ENCODE measurements around the gene NARF. TPM values are rescaled to one million over a fixed set of nuclear protein-coding genes. Genes with fewer than 3 reads are reported as not detected.

Gene NARF
- total and polyA plus RNA-seq, 2 donors (not counting 3 experiments of a cell fraction or from before 2014, with no cell fraction given) = 83.4 to 158 TPM

DNA sequence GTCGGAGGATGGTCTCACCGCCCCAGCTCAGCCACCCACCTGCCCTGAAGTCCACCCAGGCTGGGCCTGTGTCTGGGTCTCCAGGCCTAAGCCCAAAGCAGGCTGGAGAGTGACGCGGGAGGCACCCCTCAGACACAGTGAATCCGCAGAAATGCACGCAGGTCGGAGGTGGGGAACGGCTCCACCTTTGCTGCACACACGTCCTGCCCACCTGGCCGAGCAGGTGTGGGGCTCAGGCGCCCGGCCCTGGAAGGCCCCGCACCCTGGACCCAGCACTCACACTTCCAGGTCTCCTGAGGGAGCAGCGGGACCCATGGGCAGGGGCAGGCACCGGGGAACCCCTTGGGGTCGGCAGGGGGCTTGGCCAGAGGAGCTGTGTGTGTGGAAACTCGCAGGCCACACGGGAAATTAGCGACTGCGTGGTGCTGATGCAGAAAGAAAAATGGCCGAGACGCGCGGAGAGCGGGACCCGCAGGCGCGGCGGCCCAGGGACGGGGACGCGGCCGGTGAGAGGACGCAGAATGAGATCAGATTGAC is 18.6 kb upstream of the NARF start:
- H3K27me3 ChIP-seq (ENCODE audit: control insufficient read depth in 2 of 2, insufficient read depth in 2 of 2, low read length in 2 of 2) = no peaks in the 10 kb centered on the region
- FAIRE-seq = no peak
- no peak overlapping the region for H2AFZ ChIP-seq (ENCODE audit: low read depth, low read length)
- H3K36me3 ChIP-seq (ENCODE audit: control insufficient read depth in 2 of 2, extremely low read depth in 1 of 2, insufficient read depth in 2 of 2, low read length in 2 of 2) = peaks cover 0 to 13% of the 10 kb centered on the region in 2 experiments
- POLR2A ChIA-PET = no interaction called here
- H3K4me1 ChIP-seq (ENCODE audit: control insufficient read depth, extremely low read depth, insufficient read depth, low read length) = no peaks in the 10 kb centered on the region
- intact Hi-C loops (cut with micrococcal nuclease) = no loop called here
- no peaks in the 10 kb centered on the region for H3K9me1 ChIP-seq (replicated peaks; ENCODE audit: control insufficient read depth, extremely low read depth, insufficient read depth, low read length)
- TF ChIP-seq MAX (IDR thresholded peaks at IDR 0.05; ENCODE audit: insufficient read depth, insufficient read length) (no peak), MYC (IDR thresholded peaks at IDR 0.05; ENCODE audit: low read depth, low read length) (no peak), JUN (IDR thresholded peaks at IDR 0.05; ENCODE audit: borderline replicate concordance, insufficient read depth, insufficient read length, low read depth) (no peak), EZH2 (IDR thresholded peaks at IDR 0.05; ENCODE audit: borderline replicate concordance, low read depth, low read length, severe bottlenecking) (no peak), POLR2AphosphoS5 (IDR thresholded peaks at IDR 0.05; ENCODE audit: insufficient read depth, low read depth, low read length) (no peak), POLR2A (IDR thresholded peaks at IDR 0.05; ENCODE audit: low read depth, low read length) (no peak), FOS (IDR thresholded peaks at IDR 0.05; ENCODE audit: borderline replicate concordance, insufficient read depth, low read length) (no peak), GATA2 (IDR thresholded peaks at IDR 0.05; ENCODE audit: insufficient read depth, insufficient read length, low read depth, low read length) (no peak)
- TF ChIP-seq, protein P1, sequence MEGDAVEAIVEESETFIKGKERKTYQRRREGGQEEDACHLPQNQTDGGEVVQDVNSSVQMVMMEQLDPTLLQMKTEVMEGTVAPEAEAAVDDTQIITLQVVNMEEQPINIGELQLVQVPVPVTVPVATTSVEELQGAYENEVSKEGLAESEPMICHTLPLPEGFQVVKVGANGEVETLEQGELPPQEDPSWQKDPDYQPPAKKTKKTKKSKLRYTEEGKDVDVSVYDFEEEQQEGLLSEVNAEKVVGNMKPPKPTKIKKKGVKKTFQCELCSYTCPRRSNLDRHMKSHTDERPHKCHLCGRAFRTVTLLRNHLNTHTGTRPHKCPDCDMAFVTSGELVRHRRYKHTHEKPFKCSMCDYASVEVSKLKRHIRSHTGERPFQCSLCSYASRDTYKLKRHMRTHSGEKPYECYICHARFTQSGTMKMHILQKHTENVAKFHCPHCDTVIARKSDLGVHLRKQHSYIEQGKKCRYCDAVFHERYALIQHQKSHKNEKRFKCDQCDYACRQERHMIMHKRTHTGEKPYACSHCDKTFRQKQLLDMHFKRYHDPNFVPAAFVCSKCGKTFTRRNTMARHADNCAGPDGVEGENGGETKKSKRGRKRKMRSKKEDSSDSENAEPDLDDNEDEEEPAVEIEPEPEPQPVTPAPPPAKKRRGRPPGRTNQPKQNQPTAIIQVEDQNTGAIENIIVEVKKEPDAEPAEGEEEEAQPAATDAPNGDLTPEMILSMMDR (IDR thresholded peaks at IDR 0.05; ENCODE audit: extremely low read depth in 1 of 2, insufficient read depth in 1 of 2, low read depth in 1 of 2, low read length in 2 of 2) = no peak
- no peak overlapping the region for H3K4me3 ChIP-seq (replicated peaks in 1 of 3; ENCODE audit: insufficient read depth in 1 of 3, low read depth in 1 of 3, low read length in 3 of 3)
- CTCF ChIA-PET = interaction anchor here (1.2 kb wide), 1 partner anchor 12 kb away, joined by 3 read pairs; no protein-coding TSS in a partner anchor
- no peak overlapping the region for H3K9ac ChIP-seq (replicated peaks; ENCODE audit: extremely low read depth, insufficient read depth, low read length)
- DNase-seq (ENCODE audit: low read depth, low spot score) = no peak
- H3K4me2 ChIP-seq (ENCODE audit: insufficient read depth, low read length) = no peak overlapping the region
- H3K9me3 ChIP-seq (replicated peaks; ENCODE audit: control insufficient read depth, insufficient read depth, low read length) = no peaks in the 10 kb centered on the region
- no peak overlapping the region for H3K27ac ChIP-seq (ENCODE audit: insufficient read depth, low read depth, low read length)
- no peaks in the 10 kb centered on the region for H3K79me2 ChIP-seq (ENCODE audit: control insufficient read depth, insufficient read depth, low read length)
- dilution Hi-C loops (cut with MboI; ENCODE audit: extremely low pct_ligation_motif_present, low sequenced_read_pairs) = no loop called here
- no peaks in the 10 kb centered on the region for H4K20me1 ChIP-seq (replicated peaks; ENCODE audit: control insufficient read depth, extremely low read depth, insufficient read depth, low read length)
- BruUV-seq (replicated peaks) = no TSS peak

Data from endothelial cell of umbilical vein (primary cell).